ENCODE results near the gene FBXO31.
"Not testable (repeated sequence)": the region's sequence is repeated elsewhere in the genome, so short reads cannot be mapped to it uniquely, and the experiment has no call there.

FBXO31 gene

DNA sequence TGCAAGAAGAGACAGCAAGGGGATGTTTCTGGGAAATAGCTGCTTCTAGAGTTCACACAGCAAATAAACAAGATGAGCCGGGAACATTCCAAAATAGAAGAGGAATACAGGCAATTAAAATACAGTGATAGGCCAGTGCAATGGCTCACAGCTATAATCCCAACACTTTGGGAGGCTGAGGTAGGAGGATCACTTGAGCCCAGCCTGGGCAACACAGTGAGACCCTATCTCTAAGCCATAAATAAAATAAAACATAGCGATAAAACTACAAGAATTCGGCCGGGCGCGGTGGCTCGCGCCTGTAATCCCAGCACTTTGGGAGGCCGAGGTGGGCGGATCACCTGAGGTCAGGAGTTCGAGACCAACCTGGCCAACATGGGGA, 43.9 kb downstream of the FBXO31 start:
- DNase-seq: not testable (repeated sequence)

DNA sequence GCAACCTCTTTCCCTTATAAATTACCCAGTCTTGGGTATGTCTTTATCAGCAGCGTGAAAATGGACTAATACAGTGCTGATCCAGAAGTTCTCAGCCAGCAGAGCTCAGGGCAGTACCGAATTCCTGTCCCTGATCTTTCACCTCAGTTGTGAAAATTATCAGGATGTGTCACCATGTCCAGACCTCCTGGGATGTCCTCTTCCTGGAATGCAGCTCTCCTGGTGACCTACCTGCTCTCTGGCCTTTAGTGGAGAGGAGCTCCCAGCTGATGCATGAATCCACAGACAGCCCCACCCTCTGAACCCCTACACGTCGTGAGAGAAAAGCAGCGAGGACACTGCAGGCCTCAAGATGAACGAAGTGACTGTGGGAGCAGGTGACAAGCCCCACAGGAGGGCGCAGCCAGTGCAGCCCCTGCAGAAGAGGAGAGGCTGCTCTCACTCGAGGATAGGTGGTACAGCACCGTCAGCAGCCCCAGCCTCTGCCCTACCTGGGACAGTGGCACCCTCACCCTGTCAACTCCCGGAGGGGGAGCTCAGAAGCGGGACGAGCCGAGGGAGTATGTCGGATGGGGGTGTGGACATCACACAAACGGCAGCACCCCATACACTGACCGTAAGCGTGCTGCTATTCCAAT, 44.4 kb downstream of the FBXO31 start:
- DNase-seq: no peak

DNA sequence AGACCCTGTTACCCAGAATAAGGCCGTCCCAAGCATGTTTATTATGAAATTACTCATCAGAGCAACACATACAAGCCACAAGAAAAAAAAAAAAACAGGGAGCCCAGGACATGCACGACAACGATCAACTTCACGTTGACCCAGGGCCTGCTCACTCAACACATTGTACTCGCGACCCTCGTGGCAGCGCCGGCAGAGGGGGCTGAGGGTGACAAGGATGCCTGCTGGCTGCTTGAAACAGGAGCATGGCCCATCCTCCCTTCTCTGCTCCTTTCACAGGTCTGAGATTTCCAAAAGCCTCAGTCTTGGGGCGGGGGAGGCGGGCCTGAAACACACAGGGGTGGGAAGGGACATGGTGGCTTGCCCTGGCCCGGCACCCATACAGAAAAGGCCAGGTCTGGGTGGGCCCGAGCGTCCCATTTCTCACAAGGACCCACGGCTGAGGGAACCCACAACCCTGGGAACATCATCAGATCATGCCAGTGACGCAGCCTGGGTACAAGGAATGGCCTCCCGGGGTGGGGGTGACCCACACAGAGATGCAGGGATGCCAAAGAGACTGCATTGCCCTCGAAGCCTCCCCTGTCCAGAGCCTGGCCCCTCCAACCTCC, 45.3 kb downstream of the FBXO31 start:
- no peak for DNase-seq

DNA sequence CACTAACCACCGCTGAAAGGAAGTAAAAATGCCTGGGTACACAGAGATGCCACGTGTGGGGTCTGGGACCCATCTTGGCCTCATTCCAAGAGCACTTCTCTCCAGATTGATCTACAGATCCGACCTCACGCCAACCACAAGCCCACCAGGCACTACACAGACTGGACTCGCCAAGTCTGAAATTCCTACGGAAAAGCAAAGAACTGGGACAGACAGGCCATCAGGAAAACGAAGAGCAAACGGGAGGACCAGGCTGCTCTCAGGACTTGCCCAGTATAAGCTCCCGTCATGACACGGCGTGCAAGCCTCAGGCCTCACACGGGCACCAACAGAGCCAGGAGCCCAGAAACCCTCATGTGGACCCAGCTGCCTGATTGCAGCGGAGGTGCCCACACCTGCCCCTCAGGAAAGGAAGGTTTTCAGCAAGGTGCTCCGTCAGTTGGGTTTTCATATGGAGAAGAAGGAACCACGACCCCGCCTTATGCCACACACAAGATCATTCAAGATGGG, 46.3 kb downstream of the FBXO31 start:
- no peak for DNase-seq

DNA sequence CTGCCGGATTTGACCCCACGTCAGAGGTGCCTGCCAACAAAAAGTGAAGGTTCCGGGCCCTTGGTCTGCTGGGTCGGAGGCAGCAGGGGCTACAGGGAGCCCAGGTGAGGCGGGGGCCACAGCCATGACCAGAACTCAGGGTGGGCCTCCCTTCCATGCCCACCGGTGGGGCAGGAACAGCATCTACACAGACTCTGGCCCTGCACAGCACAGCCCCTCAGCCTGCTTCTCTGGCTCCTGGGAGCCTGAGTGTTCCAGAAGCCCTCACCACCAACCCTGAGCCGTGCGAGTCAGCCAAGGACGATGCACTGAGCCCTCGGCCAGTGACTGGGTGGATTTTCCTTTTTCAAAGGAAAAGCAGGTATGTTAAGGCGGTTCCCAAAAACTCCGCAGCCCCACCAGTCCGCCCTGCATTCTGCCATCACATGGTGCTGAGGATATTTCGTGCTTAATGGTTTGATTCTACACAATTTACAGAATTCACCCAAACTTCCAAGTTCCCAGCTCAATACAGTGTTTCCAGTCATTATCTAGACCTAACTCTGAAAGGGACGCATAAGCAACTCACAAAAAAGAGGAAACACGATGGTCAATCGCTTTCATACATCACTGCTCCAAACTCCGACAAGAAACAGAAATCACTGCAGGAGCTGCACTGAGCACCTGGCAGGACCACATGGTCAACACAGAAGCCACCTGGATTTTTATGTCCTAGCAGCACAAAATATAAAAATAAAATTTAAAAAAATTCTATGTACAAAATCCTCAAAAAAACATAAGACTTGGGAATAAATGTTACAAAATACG, 46.9 kb downstream of the FBXO31 start:
- no peak for DNase-seq

DNA sequence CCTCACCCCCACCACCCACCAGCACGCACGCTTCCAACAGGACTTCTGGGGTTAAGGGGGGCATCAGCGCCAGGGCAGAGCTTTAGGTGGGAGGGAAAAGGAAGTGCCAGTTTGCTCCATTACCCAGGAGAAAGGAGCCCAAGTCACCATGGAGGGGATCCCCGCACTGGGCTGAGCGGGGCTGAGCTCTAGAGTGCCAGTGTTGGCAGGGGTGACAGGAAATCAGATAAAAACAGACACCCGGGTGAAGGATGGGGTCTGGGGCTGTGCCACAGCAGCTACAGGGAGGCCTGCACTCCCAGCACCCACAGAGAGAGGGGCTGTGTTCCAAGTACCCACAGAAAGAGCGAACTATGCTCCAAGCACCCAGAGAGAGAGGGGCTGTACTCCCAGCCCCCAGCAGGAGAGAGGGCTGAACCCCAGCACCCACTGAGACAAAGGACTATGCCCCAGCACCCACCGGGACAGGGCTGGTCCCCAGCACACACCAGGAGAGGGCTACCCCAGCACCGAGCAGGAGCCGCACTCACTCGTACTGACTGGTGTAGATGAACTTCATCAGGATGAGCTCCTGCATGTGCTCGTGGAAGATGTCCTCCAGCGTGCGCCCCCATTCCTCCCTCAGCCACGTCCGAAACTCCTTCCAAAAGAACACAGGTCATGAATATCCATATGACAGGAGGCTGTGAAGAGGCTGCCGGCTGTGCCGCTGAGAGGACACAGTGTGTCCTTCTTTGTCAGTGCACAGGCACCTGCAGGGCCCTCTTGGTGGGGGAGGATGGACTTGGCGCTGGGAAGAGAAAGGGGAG, 47.7 kb downstream of the FBXO31 start:
- DNase-seq: no peak

DNA sequence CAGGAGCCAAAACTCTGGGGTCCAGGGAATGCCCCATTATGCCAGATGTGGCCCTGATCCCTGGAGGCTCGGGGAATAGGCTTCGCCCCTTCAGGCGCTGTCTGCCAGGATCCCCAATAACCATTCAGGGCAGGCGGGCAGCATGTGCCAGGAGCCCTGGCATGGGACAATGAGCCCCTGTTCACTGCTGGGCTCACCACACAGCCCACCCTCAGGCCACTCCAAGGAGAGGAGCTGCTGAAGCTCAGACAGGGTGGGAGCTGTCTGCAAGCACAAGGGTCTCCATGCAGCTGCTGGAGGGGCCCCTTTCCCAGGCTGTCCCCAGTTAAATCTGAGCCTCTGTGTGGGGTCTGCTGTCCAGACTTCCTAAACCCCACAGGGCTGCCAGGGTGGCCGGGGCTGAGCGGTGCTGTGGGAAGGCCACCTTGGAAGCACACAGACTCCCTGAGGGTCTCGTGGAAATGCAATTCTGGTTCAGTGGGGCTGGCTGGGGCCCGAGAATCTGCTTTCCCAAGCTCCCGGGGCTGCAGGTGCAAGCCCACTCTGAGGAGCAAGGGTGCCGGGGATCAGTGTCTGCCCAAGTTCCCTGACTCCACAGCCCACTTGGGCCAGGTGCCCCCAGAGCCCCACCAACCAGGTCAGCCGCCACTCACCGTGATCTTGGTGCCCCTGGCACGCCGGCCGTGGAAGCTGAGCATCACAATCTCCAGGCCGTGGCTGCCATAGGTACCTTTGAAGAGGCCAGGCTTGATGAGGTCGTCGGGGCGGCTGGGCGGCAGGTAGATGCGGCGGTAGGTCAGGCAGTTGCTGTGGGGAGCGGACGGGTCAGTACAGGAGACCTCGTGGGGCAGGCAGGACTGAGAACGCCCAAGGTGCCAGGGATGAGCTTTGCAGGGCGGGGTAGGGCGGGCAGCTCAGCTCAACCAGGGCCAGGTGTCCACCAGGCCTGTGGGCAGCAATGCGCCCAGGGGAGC, 48.6 kb downstream of the FBXO31 start:
- DNase-seq: no peak

DNA sequence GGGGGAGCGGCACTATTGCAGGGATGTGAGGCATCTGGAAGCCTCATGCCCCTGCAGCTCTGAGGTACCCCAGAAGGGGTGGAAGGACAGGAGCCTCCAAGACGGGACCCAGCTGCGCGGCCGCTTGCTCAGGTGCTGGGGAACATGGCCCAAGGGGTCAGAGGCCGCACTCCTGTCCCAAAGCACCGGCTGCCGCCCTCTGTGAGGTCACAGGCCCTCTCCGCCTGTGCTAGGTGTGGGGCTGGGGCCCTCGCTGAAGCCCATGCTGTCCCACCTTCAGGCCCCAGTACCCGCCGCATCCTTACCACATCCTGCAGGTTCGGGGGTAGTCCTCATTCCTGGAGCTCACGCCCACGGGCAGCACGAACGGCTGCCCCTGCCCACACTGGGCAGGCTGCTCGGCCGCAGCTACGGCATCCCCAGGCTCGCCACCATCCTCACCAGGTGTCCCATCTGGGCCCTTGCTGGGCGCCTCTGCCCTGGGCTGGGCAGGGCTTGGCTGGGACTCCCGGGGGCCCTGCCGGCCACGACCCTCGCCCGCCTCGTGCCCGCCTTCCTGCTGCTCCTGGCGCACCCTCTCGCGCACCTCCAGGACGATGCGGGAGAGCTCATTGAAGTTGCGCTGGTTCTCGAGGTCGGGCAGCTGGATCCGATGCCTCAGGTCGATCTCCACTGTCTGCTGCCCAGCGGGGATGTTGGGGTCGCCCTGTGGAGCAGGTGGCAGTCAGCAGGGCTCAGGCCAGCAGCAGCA, 49.8 kb downstream of the FBXO31 start:
- DNase-seq: peak; percentile 18

DNA sequence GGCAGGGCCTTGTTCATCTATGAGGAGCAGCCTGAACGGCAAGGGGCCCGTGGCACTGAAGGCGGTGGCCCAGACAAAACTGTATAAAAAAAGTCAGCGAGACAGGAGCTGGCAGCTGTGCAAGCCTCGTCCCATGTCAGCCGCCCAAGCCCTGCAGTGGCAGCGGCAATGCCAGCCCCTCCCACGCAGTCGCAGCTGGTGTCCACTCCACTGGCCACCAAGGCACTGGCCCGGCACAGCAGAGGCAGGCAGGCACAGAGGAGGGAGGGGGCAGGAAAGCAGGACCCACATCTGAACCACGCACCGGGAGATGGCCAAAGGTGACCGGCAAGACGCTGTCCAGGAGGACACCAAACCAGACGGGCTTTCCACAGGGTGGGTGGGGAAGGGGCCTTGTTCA, 50.5 kb downstream of the FBXO31 start:
- DNase-seq: no peak

DNA sequence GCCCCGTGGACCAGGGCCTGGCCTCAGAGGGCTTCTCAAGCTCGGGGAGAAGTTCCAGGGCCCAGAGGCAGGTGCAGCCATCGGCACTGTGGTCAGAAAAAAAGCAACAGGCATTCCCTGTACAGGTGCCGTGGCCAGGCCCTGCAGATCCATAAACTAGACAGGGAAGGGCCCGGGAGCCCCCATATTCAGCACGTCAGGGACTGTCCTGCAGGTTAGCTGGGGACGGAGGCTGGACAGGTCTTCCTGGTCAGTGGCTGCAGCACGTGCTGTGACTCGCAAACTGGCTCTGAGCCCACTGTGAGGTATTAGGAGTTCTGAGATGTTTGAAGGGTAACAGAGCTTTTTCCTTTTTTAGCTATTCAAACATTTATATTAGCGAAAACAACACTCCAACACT, 51.4 kb downstream of the FBXO31 start:
- DNase-seq: peak; percentile 17

DNA sequence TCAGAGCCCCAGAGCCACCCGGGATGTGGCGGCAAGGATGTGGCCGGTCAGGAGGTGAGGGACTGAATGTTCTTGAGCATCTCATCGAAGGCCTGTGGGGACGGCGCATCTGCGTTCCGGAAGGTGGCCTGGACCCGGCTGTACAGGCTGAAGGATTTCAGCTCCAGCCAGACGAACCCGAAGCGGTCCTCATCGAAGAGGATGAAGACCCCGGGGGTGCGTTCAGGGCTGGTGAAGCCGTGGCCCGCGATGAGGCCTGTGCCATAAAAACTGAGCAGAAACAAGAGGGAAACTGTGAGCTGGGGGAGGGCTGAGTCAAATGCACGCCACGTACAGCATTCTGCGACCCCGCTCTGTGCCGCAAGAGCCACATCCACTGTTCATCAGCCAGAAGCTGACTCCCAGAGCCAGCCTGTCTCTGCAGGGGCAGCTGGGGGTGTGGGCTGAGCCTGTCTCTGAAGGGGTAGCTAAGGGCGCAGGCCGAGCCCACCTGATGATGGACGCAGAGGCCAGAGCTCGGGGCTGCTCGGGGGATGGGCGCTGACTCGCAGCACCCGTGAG, 52.3 kb downstream of the FBXO31 start:
- peak; percentile 21 for DNase-seq

DNA sequence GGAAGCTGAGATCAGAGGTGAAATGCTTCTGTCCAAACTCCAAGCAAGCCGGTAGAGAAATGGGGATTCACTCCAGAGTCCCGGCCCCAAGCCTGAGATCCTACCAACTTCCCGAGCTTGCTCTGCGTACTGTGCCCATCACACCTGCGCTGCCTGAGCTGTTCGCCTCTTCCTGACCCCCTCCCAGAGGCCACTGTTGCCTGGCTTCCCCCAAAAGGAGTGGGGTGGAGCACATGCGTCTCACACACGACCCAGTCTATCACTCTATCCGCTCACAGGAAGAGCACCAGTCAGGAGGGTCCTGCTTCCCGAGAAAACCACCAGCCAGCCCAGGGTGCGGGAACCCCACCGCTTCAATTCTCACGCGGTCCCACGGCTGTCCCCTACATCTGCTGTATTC, 52.9 kb downstream of the FBXO31 start:
- no peak for DNase-seq

DNA sequence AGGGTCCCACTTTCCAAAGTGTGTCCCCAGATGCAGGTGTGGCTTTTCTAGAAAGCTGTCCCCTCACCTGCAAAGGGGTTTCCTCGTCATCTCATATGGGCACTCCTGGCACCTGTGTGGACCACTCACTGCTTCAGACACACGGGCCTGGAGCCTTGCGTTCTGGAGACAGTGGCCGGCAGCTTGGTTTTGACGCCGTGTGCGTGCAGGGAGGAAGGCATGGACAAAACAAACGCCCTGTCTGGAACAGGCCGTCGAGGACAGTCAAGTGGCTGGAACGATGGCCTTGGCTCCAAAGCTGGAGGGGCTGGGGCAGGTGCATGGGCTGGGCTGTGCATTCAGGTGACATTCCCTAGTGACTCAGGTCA, 53.3 kb downstream of the FBXO31 start:
- DNase-seq: peak; percentile 18

DNA sequence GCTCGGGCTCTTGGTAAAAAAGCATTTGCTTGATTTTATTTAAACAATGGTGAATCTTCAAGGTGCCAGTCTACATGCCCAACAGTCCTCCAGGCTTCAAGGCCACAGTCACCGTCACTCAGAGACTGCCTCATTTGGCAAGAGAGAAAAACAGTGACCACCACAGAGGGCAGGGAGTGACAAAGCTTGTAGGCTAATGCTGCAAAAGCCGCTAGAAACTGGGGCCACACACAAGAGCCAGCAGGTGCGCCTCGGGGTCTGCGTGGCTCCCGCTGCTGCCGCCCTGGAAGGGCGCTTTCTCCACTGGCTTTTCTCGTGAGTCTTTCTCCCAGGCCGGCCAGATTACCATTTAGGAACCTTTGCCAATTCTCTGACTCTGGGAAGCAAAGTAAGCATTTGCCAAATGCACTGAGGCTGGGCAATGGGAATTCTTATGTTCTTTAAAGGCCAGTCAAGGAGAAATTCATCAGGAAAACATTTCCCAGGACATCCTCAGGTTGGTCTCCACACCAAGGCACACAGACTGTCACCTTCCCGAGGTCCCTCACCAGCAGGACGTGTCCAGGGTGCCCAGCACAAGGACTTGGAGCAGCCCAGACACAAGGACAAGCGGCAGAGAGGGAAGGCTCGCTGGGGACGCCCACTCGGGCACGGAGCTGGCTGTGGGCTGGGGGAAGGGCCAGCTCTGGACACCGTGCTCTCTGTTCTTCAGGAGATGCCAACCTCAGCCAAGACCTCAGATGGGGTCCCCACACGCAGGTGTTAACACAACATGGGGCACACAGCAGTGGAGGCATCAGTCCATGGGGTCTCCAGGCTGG, 53.9 kb downstream of the FBXO31 start:
- peak; percentile 15 for DNase-seq

DNA sequence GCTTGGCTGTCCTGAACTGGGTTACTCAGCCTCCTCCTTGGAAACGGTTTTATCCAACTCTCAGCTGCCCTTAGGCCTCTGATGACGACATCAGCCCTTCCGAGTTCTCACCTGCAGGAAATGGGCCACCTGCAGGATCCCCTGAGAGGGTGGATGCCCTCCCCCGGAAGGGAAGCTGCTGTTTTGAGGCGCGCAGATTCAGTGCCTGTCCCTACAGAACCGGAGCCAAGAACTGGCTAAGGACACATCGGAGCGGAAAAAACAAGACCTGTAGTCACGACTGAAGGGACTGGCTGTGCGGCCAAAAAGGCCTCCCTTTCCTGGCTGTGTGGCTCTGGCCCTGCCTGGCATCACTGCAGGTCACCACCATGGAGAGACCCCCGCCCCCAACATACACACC, 54.7 kb downstream of the FBXO31 start:
- peak; percentile 20 for DNase-seq

DNA sequence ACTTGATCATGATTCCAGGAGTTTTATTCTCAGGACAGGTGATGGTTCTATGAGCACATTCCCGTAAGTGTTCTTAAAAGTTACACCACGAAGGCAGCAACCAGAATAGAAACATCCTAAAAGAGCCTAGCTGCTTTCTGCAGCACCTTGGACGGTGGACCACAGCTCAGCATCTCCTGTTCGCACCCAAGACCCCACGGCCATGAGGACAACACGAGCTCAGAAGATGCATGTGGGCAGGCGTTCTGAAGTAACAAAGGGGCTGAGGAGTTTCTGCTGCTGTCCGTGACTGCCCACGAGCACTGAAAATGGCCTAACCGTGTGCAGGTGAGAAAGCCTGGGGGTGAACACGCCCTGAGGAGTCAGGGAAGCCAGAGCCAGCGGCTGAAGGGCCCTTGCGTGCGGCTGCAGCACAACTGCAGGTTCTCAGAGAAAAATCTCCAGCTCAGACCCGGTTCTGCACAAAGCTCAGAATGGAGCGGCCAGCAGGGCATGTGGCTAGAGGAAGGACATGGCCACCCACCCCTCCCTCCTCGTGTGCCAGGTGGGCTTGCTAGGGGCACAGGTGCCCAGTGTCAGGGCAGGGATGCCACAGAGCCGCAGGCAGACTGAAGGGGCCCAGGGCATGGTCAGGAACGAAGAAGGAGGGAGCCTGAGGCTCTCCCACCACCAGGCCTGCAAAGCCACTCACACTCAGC, 55.6 kb downstream of the FBXO31 start:
- DNase-seq: peak; percentile 12

DNA sequence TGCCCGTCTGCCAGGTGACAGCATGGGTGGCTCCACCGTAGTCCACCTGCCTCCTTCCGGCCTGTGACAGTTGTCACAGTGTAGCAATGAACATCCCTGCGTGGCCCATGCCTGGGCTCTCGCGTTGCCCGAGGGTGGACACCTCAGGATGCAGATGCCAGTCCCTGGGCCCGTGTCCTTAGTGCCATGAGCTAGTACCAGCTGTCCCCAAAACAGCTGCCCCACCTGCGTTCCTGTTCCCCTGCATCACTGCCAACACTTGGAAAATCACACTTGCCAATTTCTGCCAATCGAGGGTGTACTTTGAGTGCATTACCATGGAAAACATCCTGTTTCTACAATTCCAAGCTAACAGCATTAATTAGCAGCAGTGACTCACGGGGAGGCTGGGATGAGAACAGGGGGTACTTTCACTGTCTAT, 57.4 kb downstream of the FBXO31 start:
- DNase-seq: no peak

DNA sequence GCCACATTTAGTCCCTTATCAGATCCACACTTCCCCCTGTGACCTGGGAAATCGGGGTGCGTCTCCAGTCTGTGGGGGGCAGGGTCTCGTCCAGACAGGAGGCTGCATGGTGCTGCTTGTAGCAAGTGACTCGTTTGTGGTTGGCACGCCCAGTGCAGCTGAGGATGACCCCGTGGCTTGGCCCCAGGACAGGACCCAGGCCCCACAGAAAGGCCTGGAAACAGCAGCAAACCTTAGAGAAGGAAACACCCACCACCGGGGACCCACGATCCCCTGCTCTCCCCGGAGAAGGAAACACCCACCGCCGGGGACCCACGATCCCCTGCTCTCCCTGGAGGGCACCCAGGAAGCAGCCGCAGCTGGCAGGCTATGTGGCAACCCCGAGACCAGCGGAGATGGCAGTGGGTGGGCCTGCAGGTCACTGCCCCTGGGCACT, 58.1 kb downstream of the FBXO31 start:
- no peak for DNase-seq

Measured in left hindlimb (tissue), 1 donor.